Skeletal muscle satellite cell (primary cell): ENCODE measurements around the gene DPY19L1.
A peak's percentile ranks its signal among the peaks of the same experiment; 100 is the strongest.
"Not testable (repeated sequence)": the region's sequence is repeated elsewhere in the genome, so short reads cannot be mapped to it uniquely, and the experiment has no call there.

ENCODE experiments used
- H3K27me3 ChIP-seq: 2 replicates; pipeline ENCODE4 v1.7.0; 2013; ENCODE audit warnings: low read length; ENCODE audit not compliant: control insufficient read depth, insufficient read depth
- H3K36me3 ChIP-seq: 2 replicates; pipeline ENCODE4 v1.7.0; 2013; ENCODE audit warnings: mild to moderate bottlenecking, control low read depth, low read length; ENCODE audit not compliant: insufficient read depth
- H3K4me1 ChIP-seq: 2 replicates; pipeline ENCODE4 v1.7.0; 2013; ENCODE audit warnings: low read length; ENCODE audit not compliant: control insufficient read depth, insufficient read depth
- H3K4me2 ChIP-seq: 2 replicates; pipeline ENCODE4 v1.7.0; 2013; ENCODE audit warnings: mild to moderate bottlenecking, low read length
- H3K4me3 ChIP-seq: 2 replicates; pipeline ENCODE4 v1.7.0; 2013; ENCODE audit warnings: low read length
- H3K9ac ChIP-seq: 2 replicates; pipeline ENCODE4 v1.7.0; 2013; ENCODE audit warnings: mild to moderate bottlenecking, low read depth, low read length, moderate library complexity
- H3K9me3 ChIP-seq: replicated peaks from 2 replicates; pipeline ENCODE4 v1.7.0; 2013; ENCODE audit warnings: mild to moderate bottlenecking, control low read depth, low read length

DPY19L1 gene

GRCh38 chr7:35004531-35005095, 32.7 kb downstream of the DPY19L1 start:
- H3K9ac ChIP-seq = no peak overlapping the region
- H3K4me1 ChIP-seq = peaks cover 23% of the 10 kb centered on the region
- no peaks in the 10 kb centered on the region for H3K9me3 ChIP-seq
- peak overlapping the region; percentile 63 for H3K4me2 ChIP-seq
- no peak overlapping the region for H3K4me3 ChIP-seq
- H3K27me3 ChIP-seq = no peaks in the 10 kb centered on the region
- no peaks in the 10 kb centered on the region for H3K36me3 ChIP-seq

GRCh38 chr7:35003679-35004303, 33.5 kb downstream of the DPY19L1 start:
- peak overlapping the region; percentile 65 for H3K9ac ChIP-seq
- peaks cover 23% of the 10 kb centered on the region for H3K4me1 ChIP-seq

GRCh38 chr7:35003177-35003650, 34.1 kb downstream of the DPY19L1 start:
- peaks cover 23% of the 10 kb centered on the region for H3K4me1 ChIP-seq
- not testable (repeated sequence) for H3K27me3 ChIP-seq, H3K4me3 ChIP-seq, H3K36me3 ChIP-seq, H3K9me3 ChIP-seq
- H3K4me2 ChIP-seq = peak overlapping the region; percentile 63
- peak overlapping the region; percentile 65 for H3K9ac ChIP-seq

More at GRCh38 chr7:35003679-35004303, 33.5 kb downstream of the DPY19L1 start:
- Histone ChIP-seq H3K36me3 (no peaks in the 10 kb centered on the region), H3K27me3 (no peaks in the 10 kb centered on the region), H3K9me3 (no peaks in the 10 kb centered on the region), H3K4me2 (peak overlapping the region; percentile 63), H3K4me3 (peak overlapping the region; percentile 45)

- H3K4me1 ChIP-seq, H3K4me3 ChIP-seq, H3K9me3 ChIP-seq, H3K36me3 ChIP-seq, H3K27me3 ChIP-seq, H3K9ac ChIP-seq, H3K4me2 ChIP-seq: not testable (repeated sequence)
These were observed 39.0 kb downstream of the DPY19L1 start for GRCh38 chr7:34998335-34998734.

- H3K36me3 ChIP-seq, H3K4me1 ChIP-seq, H3K9ac ChIP-seq, H3K4me2 ChIP-seq, H3K9me3 ChIP-seq, H3K27me3 ChIP-seq, H3K4me3 ChIP-seq: not testable (repeated sequence)
These were observed 40.7 kb downstream of the DPY19L1 start for GRCh38 chr7:34996423-34997090.

GRCh38 chr7:34995757-34996156, 41.5 kb downstream of the DPY19L1 start:
- Histone ChIP-seq H3K4me2 (no peak overlapping the region), H3K4me1 (peaks cover 9% of the 10 kb centered on the region), H3K36me3 (no peaks in the 10 kb centered on the region), H3K9ac (no peak overlapping the region), H3K9me3 (no peaks in the 10 kb centered on the region), H3K4me3 (no peak overlapping the region), H3K27me3 (no peaks in the 10 kb centered on the region)

GRCh38 chr7:34991938-34992840, 45.1 kb downstream of the DPY19L1 start:
- Histone ChIP-seq H3K4me1 (peaks cover 9% of the 10 kb centered on the region), H3K9ac (peak overlapping the region; percentile 7)

GRCh38 chr7:34988442-34989125, 48.7 kb downstream of the DPY19L1 start:
- H3K4me3 ChIP-seq, H3K9me3 ChIP-seq, H3K36me3 ChIP-seq, H3K27me3 ChIP-seq, H3K9ac ChIP-seq, H3K4me1 ChIP-seq, H3K4me2 ChIP-seq: not testable (repeated sequence)

More at GRCh38 chr7:34991938-34992840, 45.1 kb downstream of the DPY19L1 start:
- no peaks in the 10 kb centered on the region for H3K36me3 ChIP-seq
- no peaks in the 10 kb centered on the region for H3K27me3 ChIP-seq
- H3K4me2 ChIP-seq = peak overlapping the region; percentile 32
- no peaks in the 10 kb centered on the region for H3K9me3 ChIP-seq
- H3K4me3 ChIP-seq = peak overlapping the region; percentile 15

- H3K9ac ChIP-seq, H3K4me3 ChIP-seq, H3K36me3 ChIP-seq, H3K4me1 ChIP-seq, H3K4me2 ChIP-seq, H3K9me3 ChIP-seq, H3K27me3 ChIP-seq: not testable (repeated sequence)
These were observed 52.1 kb downstream of the DPY19L1 start for GRCh38 chr7:34985155-34985554.

- H3K9me3 ChIP-seq, H3K36me3 ChIP-seq, H3K4me2 ChIP-seq, H3K4me3 ChIP-seq, H3K27me3 ChIP-seq, H3K4me1 ChIP-seq, H3K9ac ChIP-seq: not testable (repeated sequence)
These were observed 53.1 kb downstream of the DPY19L1 start for GRCh38 chr7:34984140-34984539.
